ENCODE results near the gene RAC3.

RAC3 gene

DNA sequence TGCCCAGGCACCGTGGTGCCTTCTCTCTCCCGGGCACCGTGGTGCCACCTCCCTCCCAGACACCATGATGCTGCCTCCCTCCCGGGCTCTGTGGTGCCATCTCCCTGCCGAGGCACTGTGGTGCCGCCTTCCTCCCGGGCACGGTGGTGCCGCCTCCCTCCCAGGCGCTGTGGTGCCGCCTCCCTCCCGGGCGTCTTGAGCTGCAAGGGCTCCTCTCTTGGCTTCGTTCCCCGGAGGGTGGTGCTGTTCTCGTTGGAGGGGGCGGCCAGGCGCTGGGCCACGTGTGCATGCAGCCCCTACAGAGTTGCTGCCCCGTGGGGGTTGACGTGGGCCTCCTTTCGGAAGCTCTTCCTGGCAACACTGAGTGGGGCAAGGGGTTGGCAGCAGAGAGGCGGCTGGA, 17.0 kb upstream of the RAC3 start:
- H3K4me1 ChIP-seq (ENCODE audit: low read depth, poor library complexity, severe bottlenecking), result no peaks in the 10 kb centered on the region
- no peaks in the 10 kb centered on the region for H4K20me1 ChIP-seq (ENCODE audit: insufficient read depth)
- no peaks in the 10 kb centered on the region for H3K27me3 ChIP-seq (ENCODE audit: insufficient read depth, low read depth)
- no peaks in the 10 kb centered on the region for H3K36me3 ChIP-seq (ENCODE audit: insufficient read depth)
- H3K4me3 ChIP-seq (IDR thresholded peaks at IDR 0.05; ENCODE audit: insufficient read depth, low read depth, low read length), result no peak overlapping the region
- H2AFZ ChIP-seq (ENCODE audit: low read depth), result no peak overlapping the region
- H3K9ac ChIP-seq, result no peak overlapping the region
- TF ChIP-seq, protein P1, sequence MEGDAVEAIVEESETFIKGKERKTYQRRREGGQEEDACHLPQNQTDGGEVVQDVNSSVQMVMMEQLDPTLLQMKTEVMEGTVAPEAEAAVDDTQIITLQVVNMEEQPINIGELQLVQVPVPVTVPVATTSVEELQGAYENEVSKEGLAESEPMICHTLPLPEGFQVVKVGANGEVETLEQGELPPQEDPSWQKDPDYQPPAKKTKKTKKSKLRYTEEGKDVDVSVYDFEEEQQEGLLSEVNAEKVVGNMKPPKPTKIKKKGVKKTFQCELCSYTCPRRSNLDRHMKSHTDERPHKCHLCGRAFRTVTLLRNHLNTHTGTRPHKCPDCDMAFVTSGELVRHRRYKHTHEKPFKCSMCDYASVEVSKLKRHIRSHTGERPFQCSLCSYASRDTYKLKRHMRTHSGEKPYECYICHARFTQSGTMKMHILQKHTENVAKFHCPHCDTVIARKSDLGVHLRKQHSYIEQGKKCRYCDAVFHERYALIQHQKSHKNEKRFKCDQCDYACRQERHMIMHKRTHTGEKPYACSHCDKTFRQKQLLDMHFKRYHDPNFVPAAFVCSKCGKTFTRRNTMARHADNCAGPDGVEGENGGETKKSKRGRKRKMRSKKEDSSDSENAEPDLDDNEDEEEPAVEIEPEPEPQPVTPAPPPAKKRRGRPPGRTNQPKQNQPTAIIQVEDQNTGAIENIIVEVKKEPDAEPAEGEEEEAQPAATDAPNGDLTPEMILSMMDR (conservative IDR thresholded peaks at IDR 0.05; ENCODE audit: low read depth, low read length), result no peak
- no peak overlapping the region for H3K4me2 ChIP-seq
- H3K79me2 ChIP-seq (ENCODE audit: insufficient read depth, low read depth), result no peaks in the 10 kb centered on the region
- no peak overlapping the region for H3K27ac ChIP-seq

DNA sequence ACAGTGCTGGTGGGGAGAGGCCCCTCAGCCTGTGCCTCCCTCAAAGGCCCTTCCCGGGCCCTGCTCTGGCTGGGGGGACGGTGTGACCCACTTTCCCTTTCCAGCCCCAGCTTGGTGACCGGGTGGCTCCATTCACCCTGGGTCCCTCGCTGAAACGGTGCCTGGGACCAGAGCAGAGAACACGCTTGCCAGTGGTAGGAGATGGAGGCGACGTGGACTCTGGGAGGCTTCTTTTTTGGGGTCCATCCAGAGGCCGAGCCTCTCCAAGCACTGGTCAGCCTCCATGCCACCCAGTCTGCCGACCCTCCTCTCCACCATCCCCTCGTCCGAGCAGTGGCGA, 16.5 kb upstream of the RAC3 start:
- Histone ChIP-seq H2AFZ (ENCODE audit: low read depth) (no peak overlapping the region), H3K27ac (no peak overlapping the region), H3K9ac (no peak overlapping the region), H3K79me2 (ENCODE audit: insufficient read depth, low read depth) (no peaks in the 10 kb centered on the region), H3K4me3 (IDR thresholded peaks at IDR 0.05; ENCODE audit: insufficient read depth, low read depth, low read length) (no peak overlapping the region), H3K4me1 (ENCODE audit: low read depth, poor library complexity, severe bottlenecking) (no peaks in the 10 kb centered on the region), H3K4me2 (no peak overlapping the region), H3K36me3 (ENCODE audit: insufficient read depth) (no peaks in the 10 kb centered on the region), H4K20me1 (ENCODE audit: insufficient read depth) (no peaks in the 10 kb centered on the region), H3K27me3 (ENCODE audit: insufficient read depth, low read depth) (no peaks in the 10 kb centered on the region)
- TF ChIP-seq, protein P1 (conservative IDR thresholded peaks at IDR 0.05; ENCODE audit: low read depth, low read length), result no peak

DNA sequence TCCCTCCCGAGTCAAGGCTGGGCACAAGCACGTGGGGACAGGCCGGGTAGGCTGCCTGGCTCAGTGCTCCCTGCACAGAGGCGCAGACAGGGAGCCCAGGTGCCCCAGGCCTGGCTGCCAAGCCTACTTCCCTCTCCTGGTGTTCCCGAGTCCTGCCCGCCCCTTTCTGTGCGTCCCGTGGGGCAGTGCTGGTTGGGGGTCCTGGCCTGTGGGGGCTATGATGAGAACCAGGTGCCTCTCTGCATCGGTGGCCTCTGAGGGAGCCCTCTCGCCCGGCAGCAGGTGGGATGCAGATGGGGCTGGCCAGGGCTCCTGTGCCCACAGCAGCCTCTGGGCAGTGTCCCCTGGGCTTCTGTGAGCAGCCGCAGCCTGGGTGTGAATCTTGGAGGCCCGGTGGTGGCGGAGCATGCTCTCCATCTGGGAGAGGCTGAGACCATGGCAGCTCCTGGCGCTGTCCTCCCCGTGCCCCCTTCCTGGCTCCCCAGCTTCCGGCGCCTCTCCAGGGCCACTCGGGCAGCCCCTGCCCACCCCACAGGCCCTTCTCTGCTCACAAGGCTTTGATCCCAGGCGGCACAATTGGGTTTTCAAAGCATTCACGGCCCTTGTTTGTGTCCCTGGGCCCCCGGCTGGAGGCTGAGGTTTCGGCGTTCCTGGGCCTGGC, 16.0 kb upstream of the RAC3 start:
- Histone ChIP-seq H2AFZ (ENCODE audit: low read depth) (no peak overlapping the region), H3K79me2 (ENCODE audit: insufficient read depth, low read depth) (no peaks in the 10 kb centered on the region), H3K36me3 (ENCODE audit: insufficient read depth) (no peaks in the 10 kb centered on the region), H3K4me2 (no peak overlapping the region), H3K4me1 (ENCODE audit: low read depth, poor library complexity, severe bottlenecking) (no peaks in the 10 kb centered on the region), H3K27ac (no peak overlapping the region), H4K20me1 (ENCODE audit: insufficient read depth) (no peaks in the 10 kb centered on the region), H3K4me3 (IDR thresholded peaks at IDR 0.05; ENCODE audit: insufficient read depth, low read depth, low read length) (no peak overlapping the region), H3K9ac (no peak overlapping the region), H3K27me3 (ENCODE audit: insufficient read depth, low read depth) (no peaks in the 10 kb centered on the region)
- TF ChIP-seq, protein P1 (conservative IDR thresholded peaks at IDR 0.05; ENCODE audit: low read depth, low read length), result no peak

DNA sequence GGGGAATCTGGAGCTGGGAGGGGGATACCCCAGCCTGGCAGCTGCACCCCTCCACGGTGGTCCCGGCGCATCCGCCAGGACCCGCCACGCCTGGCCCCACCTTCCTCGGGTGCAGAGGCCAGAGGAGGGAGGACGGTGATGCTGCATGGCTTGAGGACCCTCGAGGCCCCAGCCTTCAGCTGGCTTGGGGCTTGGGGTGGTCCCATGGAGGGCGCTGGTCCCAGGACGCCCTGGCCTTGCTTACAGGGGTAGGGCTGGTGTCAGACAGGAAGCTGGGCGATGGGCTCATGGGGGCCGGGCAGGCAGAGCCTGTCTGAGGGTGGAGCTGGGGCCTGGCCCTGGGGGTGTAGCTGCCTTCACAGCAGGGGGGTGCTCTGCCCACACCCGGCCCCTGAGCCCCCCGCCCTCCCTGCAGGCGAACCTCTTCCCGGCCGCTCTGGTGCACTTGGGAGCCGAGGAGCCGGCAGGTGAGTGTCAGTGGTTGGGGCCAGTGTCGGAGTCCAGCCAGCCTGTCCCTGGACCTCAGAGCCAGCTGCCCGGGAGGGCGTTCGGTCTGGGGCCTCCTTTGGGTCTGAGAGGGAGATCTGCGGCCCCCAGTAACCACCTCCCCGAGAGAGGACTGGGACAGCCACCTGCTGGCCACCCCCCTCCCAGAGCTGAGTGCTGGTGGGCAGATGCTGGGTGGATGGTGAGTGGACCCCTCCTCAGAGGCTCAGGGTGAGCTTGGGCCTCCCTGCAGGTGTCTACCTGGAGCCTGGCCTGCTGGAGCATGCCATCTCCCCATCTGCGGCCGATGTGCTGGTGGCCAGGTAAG, 15.2 kb upstream of the RAC3 start:
- no peak overlapping the region for H3K4me3 ChIP-seq (IDR thresholded peaks at IDR 0.05; ENCODE audit: insufficient read depth, low read depth, low read length)
- H3K79me2 ChIP-seq (ENCODE audit: insufficient read depth, low read depth), result no peaks in the 10 kb centered on the region; the same call in 1 of the 2 replicates
- H3K27ac ChIP-seq, result no peak overlapping the region
- no peaks in the 10 kb centered on the region for H3K27me3 ChIP-seq (ENCODE audit: insufficient read depth, low read depth)
- H3K9ac ChIP-seq, result no peak overlapping the region
- H3K4me2 ChIP-seq, result no peak overlapping the region
- no peaks in the 10 kb centered on the region for H3K36me3 ChIP-seq (ENCODE audit: insufficient read depth)
- TF ChIP-seq, protein P1 (conservative IDR thresholded peaks at IDR 0.05; ENCODE audit: low read depth, low read length), result no peak
- no peaks in the 10 kb centered on the region for H4K20me1 ChIP-seq (ENCODE audit: insufficient read depth)
- no peaks in the 10 kb centered on the region for H3K4me1 ChIP-seq (ENCODE audit: low read depth, poor library complexity, severe bottlenecking)
- no peak overlapping the region for H2AFZ ChIP-seq (ENCODE audit: low read depth)

Data from KMS-11 (cell line).